Right renal pelvis (tissue), 4 donors: ENCODE measurements around the gene FGGY. TPM values are rescaled to one million over a fixed set of nuclear protein-coding genes. Genes with fewer than 3 reads are reported as not detected.

Experiments
- DNase-seq, 4 donors: peaks; one replicate each; pipeline ENCODE4 v3.0.0-alpha.2; 2013; ENCODE audit warnings: low read depth in 4 of 4, low spot score in 3 of 4, missing footprints in 1 of 4
- polyA plus RNA-seq, 4 donors: library from polyadenylated mRNA; unstranded; fragments of 120-200 nt; gene quantifications; one replicate each; pipeline ENCODE4 v1.2.1, GENCODE V29; 2013; ENCODE audit not compliant: insufficient read length in 4 of 4

The FGGY gene
- polyA plus RNA-seq, 4 donors, result 22.6 to 27.0 (median 24.2) TPM

DNA sequence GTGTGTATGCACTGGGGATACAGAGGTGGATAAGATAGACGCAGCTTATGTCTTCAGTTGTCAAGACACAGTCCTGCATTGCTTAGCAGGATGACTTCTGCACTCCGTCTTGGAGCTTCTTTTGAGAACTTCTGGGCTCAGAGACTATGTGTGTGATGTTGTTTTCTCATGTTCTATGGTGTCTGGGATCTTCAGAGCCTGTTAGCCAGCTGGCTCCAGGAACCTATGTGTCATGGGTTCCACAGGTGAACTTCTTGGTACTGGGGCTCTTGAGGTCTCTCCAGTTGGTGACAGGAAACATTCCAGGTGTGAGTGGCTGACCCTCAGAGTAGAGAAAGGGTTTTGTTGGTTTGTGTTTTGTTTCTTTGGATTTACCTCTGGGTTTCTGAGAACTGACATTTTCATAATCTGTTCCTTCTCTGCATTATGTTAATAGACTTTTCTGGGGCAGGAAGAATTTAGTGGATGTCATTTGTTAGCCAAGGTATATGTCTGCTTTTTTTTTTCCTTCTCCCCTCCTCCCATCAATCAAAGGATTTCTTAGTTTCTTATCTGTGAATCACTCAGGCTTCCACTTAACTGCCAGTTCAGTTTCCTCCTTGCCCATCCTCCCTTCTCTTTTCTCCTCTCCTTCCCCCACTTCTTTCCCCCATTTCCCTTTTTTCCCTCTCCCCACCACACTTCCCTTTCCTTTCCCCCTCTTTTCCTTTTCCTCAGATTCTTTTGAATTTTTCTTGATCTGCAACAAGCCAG is 18.1 kb downstream of the FGGY start:
- DNase-seq, result no peak

DNA sequence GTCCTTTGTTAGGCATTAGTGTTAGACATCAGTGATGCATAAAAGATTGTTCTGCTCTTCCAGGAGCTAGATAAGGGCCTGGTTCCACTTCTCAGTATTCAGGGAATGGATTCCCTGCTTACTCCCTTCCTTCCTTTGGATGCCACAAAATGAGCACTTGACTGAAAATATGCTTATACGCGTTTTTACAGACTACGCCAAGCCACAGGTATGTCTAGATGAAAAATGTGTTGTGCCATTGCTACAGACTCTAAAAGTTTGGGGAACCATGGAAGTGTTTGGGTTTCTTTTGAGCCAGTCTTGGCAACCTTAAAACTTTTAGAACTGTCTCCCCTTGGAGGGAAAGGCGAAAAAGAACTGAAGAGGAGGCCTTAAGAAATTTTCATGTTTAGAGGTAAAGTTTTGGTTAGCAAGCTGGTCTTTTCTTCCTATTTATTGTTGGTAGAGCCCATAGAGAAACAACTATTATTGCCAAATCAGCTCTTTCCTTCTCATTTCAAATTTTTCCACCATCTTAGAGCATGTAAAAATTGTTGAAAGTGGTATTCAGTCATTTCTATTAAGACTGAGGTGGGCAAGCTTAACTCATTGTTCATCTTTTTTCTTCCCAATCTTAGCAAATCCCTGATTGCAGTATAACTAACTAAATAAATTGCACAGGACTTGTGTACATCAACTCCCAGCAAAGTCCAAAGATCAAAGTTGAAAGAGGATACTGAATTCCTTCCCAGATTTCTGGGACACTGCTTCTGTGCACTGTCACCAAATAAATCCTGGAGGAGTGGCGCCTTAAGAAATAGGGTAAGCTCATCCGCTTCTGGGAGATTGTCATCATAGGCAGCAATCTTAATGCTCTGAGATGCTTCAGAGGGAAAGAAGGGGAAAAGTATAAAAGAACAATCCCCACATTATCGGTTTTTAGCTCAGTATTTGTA is 18.9 kb downstream of the FGGY start:
- DNase-seq, result no peak

DNA sequence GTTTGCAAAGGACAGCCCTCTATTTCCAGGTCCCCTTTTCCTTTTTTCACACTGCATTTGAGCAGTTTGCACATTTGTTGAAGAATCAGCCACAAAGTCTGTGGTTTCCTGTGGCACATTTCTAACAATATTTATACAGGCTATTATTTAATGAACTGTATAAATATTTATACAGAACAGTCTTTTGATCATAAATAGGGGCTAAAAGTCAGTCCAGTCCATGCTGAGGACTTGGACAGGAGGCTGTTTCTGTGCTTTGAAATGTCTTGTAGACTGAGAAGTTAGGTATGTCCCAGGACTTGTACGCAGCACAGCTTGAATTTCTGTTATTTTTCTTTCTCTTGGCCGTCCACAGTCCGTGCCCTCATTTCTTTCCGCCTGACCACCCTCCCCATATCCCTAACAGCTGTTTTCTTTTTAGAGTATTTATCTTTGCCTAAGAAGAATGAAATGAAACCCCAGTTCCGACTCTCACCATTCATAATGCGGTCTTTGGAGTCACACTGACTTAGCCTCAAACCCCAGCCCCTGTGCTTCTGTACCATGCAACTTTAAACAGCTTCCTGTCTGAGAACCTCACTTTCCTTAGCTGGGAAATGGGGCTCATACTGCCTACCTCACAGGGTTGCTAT is 19.7 kb downstream of the FGGY start:
- DNase-seq, result peak in 2 of 4 donors; percentile 44 to 67

DNA sequence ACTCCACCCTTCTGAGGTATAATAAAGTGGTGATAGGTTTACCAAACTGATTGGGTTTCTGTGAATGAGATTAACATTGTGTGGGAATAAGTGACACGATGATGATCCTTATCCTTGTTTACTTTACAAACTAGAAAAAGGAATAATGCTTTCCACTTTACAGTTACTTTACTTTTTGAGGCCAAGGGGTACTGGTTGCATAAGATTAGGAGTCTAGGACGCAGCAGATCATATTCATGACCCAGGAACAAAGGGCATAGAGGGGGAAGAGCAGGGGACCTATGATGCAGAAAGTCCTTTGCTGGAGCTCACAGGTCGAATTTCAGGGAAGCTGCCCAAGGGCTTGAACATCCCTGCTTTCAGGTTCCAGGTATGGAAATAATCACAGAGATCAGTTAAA is 20.4 kb downstream of the FGGY start:
- DNase-seq, result no peak

DNA sequence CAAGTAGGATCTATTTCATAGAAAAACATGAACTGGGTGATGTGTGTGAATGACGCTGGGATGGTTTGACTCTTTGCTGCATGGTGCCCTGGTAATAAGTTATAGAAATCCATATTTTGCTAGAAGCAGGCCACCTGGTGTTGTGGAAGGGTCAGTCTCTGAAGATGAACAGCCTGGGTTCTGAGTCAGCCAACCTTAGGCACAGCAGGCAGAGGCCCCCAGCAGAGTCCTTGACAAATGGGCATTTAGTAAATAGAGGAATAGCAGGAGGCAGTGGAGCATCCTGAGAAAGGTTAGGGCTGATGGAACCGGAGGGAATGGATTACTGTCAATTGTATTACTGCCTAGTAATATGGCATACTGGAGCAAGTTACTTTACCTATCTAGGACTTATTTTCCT is 20.9 kb downstream of the FGGY start:
- DNase-seq, result no peak

DNA sequence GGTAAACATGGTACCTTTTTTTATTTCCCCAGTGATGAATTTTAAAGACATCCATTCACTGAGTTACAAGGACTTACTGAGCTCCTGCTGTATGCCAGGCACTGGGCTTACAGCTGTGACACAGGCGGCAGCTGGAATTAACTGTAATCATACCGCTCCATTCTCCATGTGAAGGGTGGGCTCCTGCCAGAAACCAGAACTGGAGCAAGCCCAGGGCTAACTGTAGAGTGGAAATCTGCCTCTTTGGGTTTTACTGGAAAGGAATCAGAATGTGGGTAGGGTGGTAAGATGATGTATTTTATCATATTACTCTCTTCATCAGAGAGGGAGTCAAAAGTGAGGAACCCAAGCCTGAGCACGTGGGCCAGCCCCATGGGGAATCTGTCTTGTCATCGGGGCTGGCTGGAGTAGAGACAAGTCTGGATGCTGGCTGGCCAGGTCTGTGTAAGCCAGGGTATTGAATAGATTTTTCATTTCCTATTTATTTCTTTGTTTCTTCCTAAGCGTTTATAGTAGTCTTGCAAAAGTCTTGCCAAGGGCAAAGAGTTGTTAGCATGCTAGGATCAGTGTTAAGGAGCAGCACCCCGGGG is 21.5 kb downstream of the FGGY start:
- DNase-seq, result no peak

DNA sequence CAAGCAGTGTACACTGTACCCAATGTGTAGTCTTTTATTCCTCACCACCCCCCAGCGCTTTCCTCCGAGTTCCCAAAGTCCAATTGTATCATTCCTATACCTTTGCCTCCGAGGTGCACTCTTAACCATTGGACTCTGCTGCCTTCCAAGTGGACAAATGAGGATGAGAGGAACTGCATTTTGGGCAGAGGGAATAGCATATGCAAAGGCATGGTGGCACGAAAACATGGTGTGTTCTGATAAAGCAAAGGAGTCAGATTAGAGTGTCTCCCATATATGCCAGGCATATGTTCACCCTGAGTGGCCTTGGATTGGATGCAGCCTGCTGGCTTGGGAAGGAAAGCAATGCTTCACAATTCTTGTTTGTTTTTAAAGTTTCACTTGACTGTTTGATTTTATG is 25.5 kb downstream of the FGGY start:
- no peak for DNase-seq

DNA sequence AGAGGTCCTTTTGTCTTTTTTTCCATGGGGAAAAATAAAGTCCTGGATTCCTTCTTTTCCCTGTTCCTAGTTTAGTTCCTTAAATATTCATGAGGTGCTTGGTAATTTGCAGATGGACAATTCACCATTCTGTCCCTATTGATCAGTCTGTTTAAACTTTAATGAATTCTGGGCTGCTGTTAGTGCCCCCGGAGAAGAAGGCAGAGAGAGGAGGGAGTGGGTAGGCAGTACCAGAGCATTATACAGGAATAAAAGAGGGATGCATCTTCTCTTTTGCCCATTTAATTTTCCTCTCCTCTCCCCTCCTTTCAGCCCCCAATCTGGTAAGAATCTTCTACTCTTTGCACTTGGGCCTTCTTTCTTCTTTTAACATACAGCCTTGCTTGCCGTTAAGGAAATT is 25.9 kb downstream of the FGGY start:
- DNase-seq, result no peak

DNA sequence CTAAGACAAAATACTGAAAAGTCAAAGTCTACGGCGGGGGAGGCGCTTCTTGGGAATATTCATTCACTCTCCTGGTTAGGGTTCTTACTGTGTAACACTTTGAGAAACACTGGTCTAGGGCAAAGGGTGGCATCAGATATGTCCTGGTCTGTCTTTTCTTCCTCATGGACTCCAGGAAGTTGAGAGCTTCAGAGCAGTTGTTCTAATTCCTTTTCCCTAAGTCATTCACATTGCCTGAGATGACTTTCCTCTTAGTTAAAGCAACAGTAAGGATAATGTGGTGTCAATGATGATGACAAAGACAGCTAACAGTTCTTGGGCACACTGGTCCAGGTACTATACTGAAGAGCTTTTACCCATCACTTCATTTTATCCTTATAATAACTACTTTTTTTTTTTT is 27.0 kb downstream of the FGGY start:
- DNase-seq, result no peak

DNA sequence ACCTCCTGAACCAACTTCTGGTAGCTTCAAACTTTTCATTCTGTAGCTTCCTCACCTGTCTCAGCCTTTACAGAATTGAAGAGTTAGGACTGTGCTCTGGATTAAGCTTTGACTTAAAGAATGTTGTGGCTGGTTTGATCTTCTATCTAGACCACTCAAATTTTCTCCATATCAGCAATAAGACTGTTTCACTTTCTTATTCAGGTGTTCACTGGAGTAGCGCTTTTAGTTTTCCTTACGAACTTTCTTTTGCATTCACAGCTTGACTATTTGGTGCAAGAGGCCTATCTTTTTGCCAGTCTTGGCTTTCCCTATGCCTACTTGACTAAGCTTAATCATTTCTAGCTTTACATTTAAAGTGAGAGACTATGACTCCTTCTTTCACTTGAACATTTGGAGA is 31.5 kb downstream of the FGGY start:
- DNase-seq, result no peak

DNA sequence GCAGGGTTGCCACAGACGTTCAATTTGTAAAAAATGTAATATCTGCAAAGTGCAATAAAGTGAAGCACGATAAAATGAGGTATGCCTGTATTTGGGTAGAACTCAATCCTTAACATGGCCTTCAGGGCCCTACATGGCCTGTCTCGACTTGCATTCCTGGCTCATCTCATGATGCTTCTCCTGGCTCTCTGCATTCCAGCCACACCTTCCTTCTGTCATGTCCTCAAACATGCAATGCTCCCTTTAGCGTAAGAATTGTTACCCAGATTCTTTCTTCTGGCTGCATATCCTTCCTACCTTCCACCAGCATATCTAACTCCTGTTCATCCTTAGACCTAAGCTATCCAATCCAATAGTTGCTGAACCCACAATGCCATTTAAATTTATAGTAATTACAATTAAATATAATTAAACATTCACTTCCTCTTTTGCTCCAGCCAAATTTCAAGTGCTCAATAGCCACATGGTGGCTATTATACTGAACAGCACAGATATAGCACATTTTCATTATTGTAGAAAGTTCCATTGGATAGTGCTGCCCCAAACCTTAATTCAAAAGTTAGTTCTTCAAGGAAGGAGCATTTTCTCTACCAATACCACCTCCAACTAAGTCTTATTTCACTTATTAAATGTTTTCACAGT is 32.6 kb downstream of the FGGY start:
- DNase-seq, result no peak

DNA sequence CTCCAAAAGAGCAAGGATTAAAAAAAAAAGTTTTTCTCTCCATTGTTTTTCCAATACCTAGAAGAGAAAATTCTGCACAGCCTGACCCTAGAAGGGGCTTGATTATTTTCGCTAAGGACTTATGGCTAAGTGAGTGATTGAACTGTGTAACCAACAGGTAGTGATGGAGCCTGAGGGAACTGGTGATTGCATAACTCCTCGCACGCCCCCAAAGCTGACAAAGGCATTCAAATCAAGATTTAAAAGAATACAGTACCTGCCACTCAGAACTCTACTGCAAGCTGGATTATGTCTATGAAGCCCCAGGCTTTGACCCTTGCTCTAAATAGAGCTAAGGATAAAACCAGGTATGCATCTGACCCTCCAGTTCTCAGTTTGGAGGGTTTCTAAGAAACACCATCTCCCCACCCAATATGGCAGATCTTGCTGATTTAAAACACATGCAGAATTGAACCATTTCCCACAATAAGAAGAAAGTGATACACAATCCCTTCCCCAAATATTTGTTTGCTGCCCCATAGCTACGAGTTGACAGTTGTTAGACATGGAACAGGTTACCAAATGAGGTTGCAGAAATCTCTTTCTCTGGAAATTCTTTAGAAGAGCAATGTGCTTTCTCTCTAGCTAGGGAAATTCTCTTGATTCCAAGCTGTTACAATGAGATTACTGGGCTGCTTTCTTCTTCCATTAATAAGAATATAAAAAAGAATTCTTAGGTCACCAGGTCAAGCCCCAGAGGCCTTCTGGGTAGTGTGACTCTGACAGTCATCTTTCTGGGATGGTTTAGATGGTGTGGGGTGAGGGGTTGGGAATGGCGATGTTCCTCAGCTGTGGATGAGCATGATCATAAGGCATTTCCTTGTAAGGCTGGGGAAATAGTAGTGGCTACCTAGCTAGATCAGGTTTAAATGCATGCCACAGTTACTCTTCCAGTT is 35.1 kb downstream of the FGGY start:
- DNase-seq, result no peak

DNA sequence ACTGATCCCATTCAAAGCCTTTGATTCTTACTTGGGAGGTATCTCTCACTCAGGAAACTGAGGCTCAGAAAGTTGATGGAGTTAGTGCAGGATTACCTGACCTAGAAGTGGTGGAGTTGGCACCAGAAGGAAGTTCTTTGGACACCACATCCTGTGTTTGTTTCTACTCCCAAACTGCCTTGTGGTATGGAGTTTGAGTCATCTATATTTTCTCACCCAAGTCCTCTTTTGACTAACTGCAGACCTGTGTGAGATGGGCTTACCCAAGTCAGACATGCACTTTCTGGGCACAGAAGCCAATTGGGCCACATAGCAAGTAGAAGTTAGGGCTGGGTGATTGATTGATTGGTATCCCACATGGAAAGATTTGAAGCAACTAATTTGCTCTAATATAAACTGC is 36.1 kb downstream of the FGGY start:
- no peak for DNase-seq

DNA sequence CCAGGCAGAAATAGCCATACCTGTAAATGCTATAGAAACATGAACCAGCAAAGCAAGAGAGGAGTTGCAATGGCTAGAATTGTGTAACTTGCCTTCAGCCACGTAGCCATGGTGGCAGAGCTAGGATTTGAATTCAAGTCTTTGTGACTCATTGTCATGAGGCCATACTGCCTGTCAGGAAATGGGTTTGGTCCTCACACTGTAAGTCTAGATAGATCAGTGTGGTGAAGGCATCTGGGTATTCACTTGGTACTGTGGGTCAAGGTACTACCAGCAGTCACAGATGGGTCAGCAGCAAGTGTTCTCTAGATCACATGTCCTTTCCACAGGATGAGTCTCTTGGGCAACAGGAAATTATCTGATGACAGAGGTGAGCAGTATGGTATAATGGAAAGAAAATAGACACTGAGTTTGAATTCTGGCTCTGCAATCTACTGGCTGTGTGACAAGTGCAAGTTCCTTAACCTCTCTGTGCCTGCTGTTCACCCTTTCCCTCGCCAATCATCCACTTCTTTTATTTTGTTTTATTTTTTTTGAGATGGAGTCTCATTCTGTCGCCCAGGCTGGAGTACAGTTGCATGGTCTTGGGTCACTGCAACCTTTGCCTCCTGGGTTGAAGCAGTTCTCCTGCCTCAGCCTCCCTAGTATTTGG is 36.9 kb downstream of the FGGY start:
- DNase-seq, result no peak

DNA sequence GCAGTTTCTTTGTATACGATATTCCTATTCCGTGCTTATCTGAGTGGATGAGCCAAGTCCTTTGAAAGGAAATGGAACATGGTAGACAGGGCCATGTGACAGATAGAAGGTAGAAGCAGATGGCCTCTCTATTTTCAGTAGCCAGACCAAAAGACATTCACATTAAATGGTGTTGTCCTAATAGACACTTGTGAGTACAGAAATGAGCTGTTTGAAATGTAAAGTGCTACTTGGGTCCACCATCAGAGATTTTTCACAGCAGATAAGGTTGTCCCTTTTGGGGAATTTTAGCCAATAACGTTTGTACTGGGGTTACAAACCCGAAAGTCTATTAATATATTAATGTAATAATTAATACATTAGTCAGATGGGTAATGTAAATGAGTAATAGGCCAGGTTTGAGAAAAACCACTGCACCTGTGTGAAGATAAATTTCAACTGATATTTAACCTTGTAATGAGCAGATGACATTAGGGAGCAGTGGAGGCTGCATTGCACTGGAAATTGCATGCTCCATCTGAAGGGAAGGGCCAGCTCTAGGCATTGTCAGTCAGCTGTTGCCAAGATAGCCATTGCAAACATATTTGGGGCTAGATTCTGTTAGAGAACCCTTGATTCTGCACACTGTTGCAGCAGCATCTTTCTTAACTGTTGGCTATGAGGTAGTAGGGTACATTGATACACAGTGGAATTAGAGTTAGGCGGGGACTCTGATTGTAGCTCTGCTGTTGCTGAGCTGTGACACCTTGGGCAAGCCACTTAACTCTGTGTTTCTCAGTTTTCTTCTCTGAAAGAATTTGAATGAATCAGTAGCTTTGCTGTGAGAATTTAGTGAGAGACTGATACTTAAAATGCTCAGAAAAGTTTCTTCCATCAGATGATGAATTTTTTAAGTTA is 43.8 kb downstream of the FGGY start:
- DNase-seq, result no peak

DNA sequence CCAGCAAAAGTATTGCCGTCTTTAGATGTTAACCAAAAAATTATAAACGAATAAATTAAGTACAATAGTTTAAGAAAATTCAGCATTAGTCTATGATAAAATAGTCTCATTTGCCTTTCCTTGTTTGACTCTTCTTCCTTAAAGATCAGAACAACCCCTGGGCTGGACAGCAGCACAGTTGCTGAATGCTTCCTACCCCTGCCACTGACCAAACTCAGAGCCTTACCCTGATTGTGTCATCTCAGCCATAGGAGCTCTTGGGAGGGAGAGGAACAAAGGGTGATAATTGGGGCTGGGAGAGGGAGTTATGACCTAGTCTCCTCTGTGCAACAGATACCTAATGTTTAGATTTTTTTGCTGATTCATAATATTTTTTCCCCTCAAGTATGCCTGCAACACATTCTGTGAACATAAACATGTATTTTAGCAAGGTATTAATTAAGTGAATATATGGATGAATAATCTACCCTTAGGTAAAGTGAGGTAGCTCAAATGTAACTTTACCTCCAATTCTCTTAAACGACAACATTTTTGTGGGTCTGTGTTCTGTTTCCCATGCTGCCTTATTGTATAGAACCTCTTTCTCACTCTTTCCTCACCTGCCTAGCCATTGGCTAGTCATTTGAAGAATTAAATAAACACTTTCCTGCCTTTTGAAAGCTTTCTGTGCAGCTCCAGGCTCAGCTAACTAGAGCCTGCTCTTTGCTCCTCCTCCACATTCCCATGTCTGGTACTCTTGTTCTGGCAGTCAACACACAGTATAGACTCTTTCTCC is 46.1 kb downstream of the FGGY start:
- no peak for DNase-seq

DNA sequence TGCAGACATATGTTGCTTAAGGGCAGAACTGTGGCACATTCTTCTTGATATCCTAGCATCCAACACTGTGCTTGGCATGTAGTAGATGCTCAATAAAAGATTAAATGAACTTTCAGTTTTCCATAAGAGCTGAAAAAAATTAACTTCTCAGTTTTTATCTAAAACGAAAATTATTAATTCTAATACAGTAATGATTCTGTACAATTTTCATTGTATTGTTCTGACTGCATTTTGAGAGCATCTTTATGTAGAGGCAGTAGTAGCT is 46.6 kb downstream of the FGGY start:
- no peak for DNase-seq
